DOHH2 (cell line): ENCODE measurements around the gene YEATS2.

Source experiments
- H3F3A ChIP-seq: fragments of 200-600 bp; sonication (generic), shearing (Covaris generic); 2 replicates; pipeline ENCODE4 v1.6.0; 2016; ENCODE audit warnings: antibody characterized with exemption, mild to moderate bottlenecking; ENCODE audit not compliant: control insufficient read depth, insufficient read depth
- H3K27ac ChIP-seq: fragments of 200-600 bp; sonication (generic); 2 replicates; pipeline ENCODE4 v1.5.1; 2014; ENCODE audit warnings: low read depth, mild to moderate bottlenecking, low read length, moderate library complexity
- H3K27me3 ChIP-seq: fragments of 200-600 bp; sonication (generic); 2 replicates; pipeline ENCODE4 v1.6.1; 2014; ENCODE audit warnings: mild to moderate bottlenecking, low read length, mixed read lengths; ENCODE audit not compliant: control insufficient read depth
- H3K36me3 ChIP-seq: fragments of 200-600 bp; sonication (generic); 2 replicates; pipeline ENCODE4 v1.6.1; 2014; ENCODE audit warnings: mild to moderate bottlenecking, low read length, moderate library complexity, mixed read lengths; ENCODE audit not compliant: control insufficient read depth
- H3K4me1 ChIP-seq: fragments of 200-600 bp; sonication (generic); 2 replicates; pipeline ENCODE4 v1.6.1; 2014; ENCODE audit warnings: mild to moderate bottlenecking, low read length, mixed read lengths; ENCODE audit not compliant: control insufficient read depth
- H3K4me2 ChIP-seq: fragments of 200-600 bp; sonication (generic); 2 replicates; pipeline ENCODE4 v1.6.0; 2014; ENCODE audit warnings: mild to moderate bottlenecking, low read length, moderate library complexity
- H3K4me3 ChIP-seq: fragments of 200-600 bp; sonication (generic); 2 replicates; pipeline ENCODE4 v1.5.1; 2014; ENCODE audit warnings: mild to moderate bottlenecking, low read length, mixed read lengths
- H3K79me2 ChIP-seq: fragments of 200-600 bp; sonication (generic); 2 replicates; pipeline ENCODE4 v1.6.1; 2014; ENCODE audit warnings: mild to moderate bottlenecking, low read length, mixed read lengths; ENCODE audit not compliant: control insufficient read depth
- H3K9me2 ChIP-seq: fragments of 200-600 bp; sonication (generic); replicated peaks from 2 replicates; pipeline ENCODE4 v1.6.1; 2014; ENCODE audit warnings: mild to moderate bottlenecking, low read length, mixed read lengths; ENCODE audit not compliant: control insufficient read depth
- H3K9me3 ChIP-seq: fragments of 200-600 bp; sonication (generic); 2 replicates; pipeline ENCODE4 v1.6.1; 2014; ENCODE audit warnings: antibody characterized with exemption, low read length, mixed read lengths; ENCODE audit not compliant: control insufficient read depth, insufficient read depth
- H4K20me1 ChIP-seq: fragments of 200-600 bp; sonication (generic); 2 replicates; pipeline ENCODE4 v1.6.0; 2014; ENCODE audit warnings: low read depth, mild to moderate bottlenecking, antibody characterized with exemption, low read length, moderate library complexity; ENCODE audit not compliant: control insufficient read depth, insufficient read depth
- CTCF ChIP-seq: fragments of 200-600 bp; sonication (generic); IDR thresholded peaks from one replicate; pipeline ENCODE4 v1.5.1; 2014; ENCODE audit warnings: antibody characterized with exemption, mild to moderate bottlenecking, low read depth, low read length; ENCODE audit not compliant: poor library complexity, severe bottlenecking
- EZH2phosphoT487 ChIP-seq: fragments of 200-600 bp; sonication (generic); IDR thresholded peaks from 2 replicates; pipeline ENCODE4 v1.6.1; 2017; ENCODE audit warnings: borderline replicate concordance, mild to moderate bottlenecking, antibody characterized with exemption, low read length, moderate library complexity, mixed read lengths

Gene YEATS2

GRCh38 chr3:183728204-183728603 is 30.6 kb downstream of the YEATS2 start:
- Histone ChIP-seq H3K79me2 (peaks cover 14% of the 10 kb centered on the region), H3K4me2 (no peak overlapping the region), H3F3A (0 out of 2 replicates have a peak, but pooled peaks cover 2% of the 10 kb centered on the region), H3K9me3 (no peaks in the 10 kb centered on the region), H3K27ac (no peak overlapping the region), H3K27me3 (no peaks in the 10 kb centered on the region), H3K36me3 (peaks cover 89% of the 10 kb centered on the region), H4K20me1 (no peaks in the 10 kb centered on the region), H3K4me3 (no peak overlapping the region), H3K4me1 (peaks cover 8% of the 10 kb centered on the region), H3K9me2 (no peaks in the 10 kb centered on the region)
- no peak for TF ChIP-seq CTCF
- TF ChIP-seq EZH2phosphoT487, result no peak

GRCh38 chr3:183730361-183730760 is 32.8 kb downstream of the YEATS2 start:
- Histone ChIP-seq H3K27ac (no peak overlapping the region), H3K4me3 (no peak overlapping the region), H3K36me3 (peaks cover 89% of the 10 kb centered on the region), H3K79me2 (peaks cover 24% of the 10 kb centered on the region), H3K9me3 (no peaks in the 10 kb centered on the region), H3K4me2 (no peak overlapping the region), H3F3A (no peaks in the 10 kb centered on the region), H4K20me1 (no peaks in the 10 kb centered on the region), H3K9me2 (no peaks in the 10 kb centered on the region), H3K4me1 (no peaks in the 10 kb centered on the region), H3K27me3 (no peaks in the 10 kb centered on the region)
- no peak for TF ChIP-seq EZH2phosphoT487
- no peak for TF ChIP-seq CTCF

GRCh38 chr3:183731611-183732010 is 34.0 kb downstream of the YEATS2 start:
- Histone ChIP-seq H3K4me3 (no peak overlapping the region), H4K20me1 (no peaks in the 10 kb centered on the region), H3K27me3 (no peaks in the 10 kb centered on the region), H3K4me1 (no peaks in the 10 kb centered on the region), H3K36me3 (peaks cover 89% of the 10 kb centered on the region), H3K27ac (no peak overlapping the region), H3K4me2 (no peak overlapping the region), H3F3A (no peaks in the 10 kb centered on the region), H3K9me3 (no peaks in the 10 kb centered on the region), H3K79me2 (peaks cover 19% of the 10 kb centered on the region), H3K9me2 (no peaks in the 10 kb centered on the region)
- TF ChIP-seq EZH2phosphoT487 (no peak), CTCF (no peak)
